Measurements from ENCODE around the gene WNT2.
"Not testable (repeated sequence)": the region's sequence is repeated elsewhere in the genome, so short reads cannot be mapped to it uniquely, and the experiment has no call there.

The WNT2 gene

GRCh38 chr7:117251687-117252086 lies 71.2 kb downstream of the WNT2 start:
- no peak for DNase-seq

GRCh38 chr7:117250801-117251200 lies 72.1 kb downstream of the WNT2 start:
- DNase-seq = no peak

- no peak for DNase-seq
These were observed 72.6 kb downstream of the WNT2 start for GRCh38 chr7:117250245-117250644.

- DNase-seq = no peak
These were observed 73.2 kb downstream of the WNT2 start for GRCh38 chr7:117249696-117250095.

- DNase-seq = no peak
These were observed 74.0 kb downstream of the WNT2 start for GRCh38 chr7:117248829-117249228.

GRCh38 chr7:117247809-117248208 lies 75.0 kb downstream of the WNT2 start:
- DNase-seq = no peak

GRCh38 chr7:117245703-117246102 lies 77.2 kb downstream of the WNT2 start:
- DNase-seq = not testable (repeated sequence)

- no peak for DNase-seq
These were observed 79.5 kb downstream of the WNT2 start for GRCh38 chr7:117243390-117243789.

GRCh38 chr7:117241088-117241487 lies 81.8 kb downstream of the WNT2 start:
- no peak for DNase-seq

GRCh38 chr7:117238937-117239336 lies 83.9 kb downstream of the WNT2 start:
- DNase-seq = no peak

GRCh38 chr7:117238472-117238871 lies 84.4 kb downstream of the WNT2 start:
- DNase-seq = no peak

GRCh38 chr7:117237646-117238045 lies 85.2 kb downstream of the WNT2 start:
- DNase-seq = no peak

GRCh38 chr7:117231047-117231359 lies 91.9 kb downstream of the WNT2 start:
- no peak for DNase-seq

GRCh38 chr7:117230276-117231046 lies 92.4 kb downstream of the WNT2 start:
- no peak for DNase-seq

GRCh38 chr7:117229350-117229749 lies 93.5 kb downstream of the WNT2 start:
- no peak for DNase-seq

- no peak for DNase-seq
These were observed 95.8 kb downstream of the WNT2 start for GRCh38 chr7:117227091-117227490.

- DNase-seq = no peak
These were observed 97.3 kb downstream of the WNT2 start for GRCh38 chr7:117225536-117225935.

All from DMS 273 treated with DMSO at 0.1 percent for 48 hours (cell line).